Neural cell (in vitro differentiated cells): ENCODE measurements around the gene L3MBTL1. TPM values are rescaled to one million over a fixed set of nuclear protein-coding genes. Genes with fewer than 3 reads are reported as not detected.

Source experiments
- H2AFZ ChIP-seq: fragments of 200-600, 300-800 bp; sonication (generic), shearing (Covaris generic); 2 replicates; pipeline ENCODE4 v1.6.0; 2014; ENCODE audit warnings: low read depth, mild to moderate bottlenecking, antibody characterized with exemption, low read length, moderate library complexity
- H3F3A ChIP-seq: fragments of 200-600 bp; shearing (Covaris generic); 2 replicates; pipeline ENCODE4 v1.6.1; 2016; ENCODE audit warnings: mild to moderate bottlenecking, moderate library complexity, mixed read lengths, antibody characterized with exemption, low read length; ENCODE audit not compliant: insufficient read depth, poor library complexity, severe bottlenecking
- H3K27ac ChIP-seq: fragments of 200-600, 300-800 bp; sonication (generic), shearing (Covaris generic); 2 replicates; pipeline ENCODE4 v1.5.1; 2014; ENCODE audit warnings: mild to moderate bottlenecking, low read length, moderate library complexity
- H3K27me3 ChIP-seq: fragments of 300-800, 200-600 bp; sonication (generic), shearing (Covaris generic); 2 replicates; pipeline ENCODE4 v1.6.0; 2014; ENCODE audit warnings: mild to moderate bottlenecking, low read depth, low read length, moderate library complexity; ENCODE audit not compliant: insufficient read depth
- H3K36me3 ChIP-seq: fragments of 300-800, 200-600 bp; sonication (generic), shearing (Covaris generic); 2 replicates; pipeline ENCODE4 v1.5.1; 2014; ENCODE audit warnings: mild to moderate bottlenecking, antibody characterized with exemption, low read length, moderate library complexity; ENCODE audit not compliant: insufficient read depth
- H3K4me2 ChIP-seq: fragments of 300-800, 200-600 bp; sonication (generic), shearing (Covaris generic); 2 replicates; pipeline ENCODE4 v1.6.0; 2014; ENCODE audit warnings: mild to moderate bottlenecking, low read length
- H3K4me3 ChIP-seq: fragments of 300-800, 200-600 bp; sonication (generic), shearing (Covaris generic); 2 replicates; pipeline ENCODE4 v1.5.1; 2014; ENCODE audit warnings: mild to moderate bottlenecking, low read length, moderate library complexity
- H3K79me2 ChIP-seq: fragments of 200-600 bp; shearing (Covaris generic); replicated peaks from 2 replicates; pipeline ENCODE4 v1.6.0; 2014; ENCODE audit warnings: mild to moderate bottlenecking, low read length, moderate library complexity; ENCODE audit not compliant: insufficient read depth
- H3K9ac ChIP-seq: fragments of 300-800, 200-600 bp; sonication (generic), shearing (Covaris generic); 2 replicates; pipeline ENCODE4 v1.6.1; 2016; ENCODE audit warnings: mild to moderate bottlenecking, low read length, mixed read lengths
- H3K9me2 ChIP-seq: fragments of 200-600 bp; shearing (Covaris generic); 2 replicates; pipeline ENCODE4 v1.6.1; 2016; ENCODE audit warnings: mild to moderate bottlenecking, low read length, mixed read lengths; ENCODE audit not compliant: insufficient read depth
- H3K9me3 ChIP-seq: fragments of 200-600, 300-800 bp; sonication (generic), shearing (Covaris generic); 2 replicates; pipeline ENCODE4 v1.6.1; 2016; ENCODE audit warnings: mild to moderate bottlenecking, mixed run types, low read length, moderate library complexity, mixed read lengths
- H4K20me1 ChIP-seq: fragments of 200-600 bp; shearing (Covaris generic); 2 replicates; pipeline ENCODE4 v1.6.1; 2016; ENCODE audit warnings: mild to moderate bottlenecking, mixed run types; ENCODE audit not compliant: insufficient read depth
- CTCF ChIP-seq: fragments of 450-650 bp; IDR thresholded peaks from 2 replicates; pipeline ENCODE4 v1.5.1; 2014; ENCODE audit warnings: antibody characterized with exemption, mild to moderate bottlenecking, moderate library complexity; ENCODE audit not compliant: poor library complexity, severe bottlenecking
- EP300 ChIP-seq: fragments of 450-650 bp; conservative IDR thresholded peaks from 2 replicates; pipeline ENCODE4 v1.6.1; 2014; ENCODE audit warnings: antibody characterized with exemption, mild to moderate bottlenecking, moderate library complexity; ENCODE audit not compliant: poor library complexity, severe bottlenecking
- EZH2 ChIP-seq: fragments of 200-600, 300-800 bp; shearing (Covaris generic), sonication (generic); IDR thresholded peaks from 2 replicates; pipeline ENCODE4 v1.6.1; 2014; ENCODE audit warnings: antibody characterized with exemption, low read length, borderline replicate concordance, mild to moderate bottlenecking; ENCODE audit not compliant: insufficient read depth, poor library complexity, severe bottlenecking
- MXI1 ChIP-seq: fragments of 450-650 bp; conservative IDR thresholded peaks from 2 replicates; pipeline ENCODE4 v1.6.1; 2014; ENCODE audit warnings: antibody characterized with exemption, mild to moderate bottlenecking; ENCODE audit not compliant: poor library complexity, severe bottlenecking
- POLR2AphosphoS5 ChIP-seq: IDR thresholded peaks from 2 replicates; pipeline ENCODE4 v1.6.1; 2012
- RAD21 ChIP-seq: fragments of 450-650 bp; conservative IDR thresholded peaks from 2 replicates; pipeline ENCODE4 v1.6.1; 2014; ENCODE audit warnings: antibody characterized with exemption, mild to moderate bottlenecking, moderate library complexity
- REST ChIP-seq: IDR thresholded peaks from 2 replicates; pipeline ENCODE4 v1.6.1; 2012; ENCODE audit warnings: borderline replicate concordance
- SMC3 ChIP-seq: fragments of 450-650 bp; conservative IDR thresholded peaks from 2 replicates; pipeline ENCODE4 v1.6.1; 2014; ENCODE audit warnings: antibody characterized with exemption, mild to moderate bottlenecking, moderate library complexity; ENCODE audit not compliant: poor library complexity
- TAF1 ChIP-seq: IDR thresholded peaks from 2 replicates; pipeline ENCODE4 v1.6.1; 2012; ENCODE audit warnings: low read depth
- polyA plus RNA-seq: library from polyadenylated mRNA; depleted of rRNA; stranded (reverse); fragments of >200 nt; gene quantifications from 2 replicates; pipeline ENCODE4 v1.2.3, GENCODE V29; 2014

The L3MBTL1 gene
- polyA plus RNA-seq, 1 donor from 2014 or later, result 22.0 TPM

- Histone ChIP-seq H3K36me3 (no peaks in the 10 kb centered on the region), H3K9me3 (no peaks in the 10 kb centered on the region), H2AFZ (no peak overlapping the region), H3K27me3 (no peaks in the 10 kb centered on the region), H3K4me2 (no peak overlapping the region), H3F3A (no peaks in the 10 kb centered on the region), H4K20me1 (no peaks in the 10 kb centered on the region), H3K79me2 (no peaks in the 10 kb centered on the region), H3K27ac (no peak overlapping the region), H3K9ac (no peak overlapping the region), H3K4me3 (no peak overlapping the region), H3K9me2 (no peaks in the 10 kb centered on the region)
- no peak for TF ChIP-seq SMC3
- TF ChIP-seq CTCF, result no peak
- TF ChIP-seq EP300, result no peak
- no peak for TF ChIP-seq TAF1
- TF ChIP-seq POLR2AphosphoS5, result no peak
- TF ChIP-seq MXI1, result no peak
- no peak for TF ChIP-seq EZH2
- TF ChIP-seq REST, result no peak
- TF ChIP-seq RAD21, result no peak
These were observed 57.0 kb downstream of the L3MBTL1 start for GRCh38 chr20:43564455-43564854.

DNA sequence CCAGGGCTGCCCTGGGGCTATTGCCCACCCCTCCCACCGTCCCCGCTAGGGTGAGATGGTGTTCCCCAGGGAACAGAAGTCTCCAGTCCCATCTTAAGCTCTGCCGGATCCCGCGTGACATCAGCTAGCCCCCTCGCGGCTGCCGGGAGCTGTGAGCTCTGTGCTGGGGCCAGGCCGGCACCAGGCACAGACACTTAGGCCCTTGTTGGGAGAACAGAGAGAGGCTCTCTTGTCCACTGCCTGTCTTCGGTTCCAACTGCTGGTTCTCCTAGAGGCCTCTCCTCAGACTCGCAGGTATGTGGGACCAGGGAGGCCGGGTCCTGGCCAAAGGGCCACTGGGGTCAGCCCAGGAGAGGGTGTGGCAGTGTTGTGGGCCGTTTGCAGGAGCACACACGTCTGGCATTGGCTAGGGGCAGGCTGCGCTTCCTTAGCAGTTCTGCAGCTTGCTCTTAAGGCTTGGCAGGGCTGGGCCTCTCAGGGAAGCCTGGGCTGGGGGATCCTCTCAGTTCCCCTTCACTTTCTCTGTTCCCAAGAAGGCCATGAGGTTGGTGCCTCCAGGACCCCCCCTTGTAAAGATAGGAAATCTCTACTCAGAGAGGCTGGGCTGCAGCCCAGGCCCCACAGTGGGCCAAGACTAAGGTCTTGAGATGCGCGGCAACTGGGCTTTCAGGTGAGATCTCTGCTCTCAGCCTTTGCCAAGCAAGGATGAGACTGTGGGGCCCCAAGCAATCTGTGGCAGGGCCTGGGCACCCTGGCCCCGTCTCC, 57.7 kb downstream of the L3MBTL1 start:
- no peak overlapping the region for H3K9ac ChIP-seq
- H3K27me3 ChIP-seq, result no peaks in the 10 kb centered on the region
- no peaks in the 10 kb centered on the region for H3K36me3 ChIP-seq
- no peaks in the 10 kb centered on the region for H3K9me3 ChIP-seq
- no peaks in the 10 kb centered on the region for H3K9me2 ChIP-seq
- no peaks in the 10 kb centered on the region for H4K20me1 ChIP-seq
- H2AFZ ChIP-seq, result no peak overlapping the region
- TF ChIP-seq RAD21 (no peak), POLR2AphosphoS5 (no peak), MXI1 (no peak), REST (no peak), TAF1 (no peak), SMC3 (no peak), EP300 (no peak), CTCF (no peak), EZH2 (no peak)
- no peaks in the 10 kb centered on the region for H3F3A ChIP-seq
- no peak overlapping the region for H3K27ac ChIP-seq
- no peak overlapping the region for H3K4me3 ChIP-seq
- no peaks in the 10 kb centered on the region for H3K79me2 ChIP-seq
- no peak overlapping the region for H3K4me2 ChIP-seq
